CD4-positive, CD25-positive, alpha-beta regulatory T cell (primary cell): ENCODE data around the gene FGF18. TPM values are rescaled to one million over a fixed set of nuclear protein-coding genes. Genes with fewer than 3 reads are reported as not detected.

Source experiments
- ATAC-seq, 2 donors: fragments of 150-1000 bp; cut with Tn5 transposase; one replicate each; pipeline ENCODE4 v1.10.0; 2021; ENCODE audit warnings: low read depth in 2 of 2, moderate number of reproducible peaks in 2 of 2, moderate library complexity in 1 of 2
- DNase-seq, 3 donors: peaks; one replicate each; pipeline versions ENCODE4 v3.0.0 to v3.0.0-alpha.2; 2012 to 2022; ENCODE audit warnings: mixed read lengths in 1 of 3
- H3K27ac ChIP-seq: one replicate; pipeline ENCODE4 v1.7.0; 2013; ENCODE audit warnings: mild to moderate bottlenecking, low read length; ENCODE audit not compliant: insufficient read depth, poor library complexity, severe bottlenecking
- H3K27me3 ChIP-seq: one replicate; pipeline ENCODE4 v1.7.0; 2013; ENCODE audit warnings: low read length; ENCODE audit not compliant: control insufficient read depth, insufficient read depth
- H3K36me3 ChIP-seq: one replicate; pipeline ENCODE4 v1.7.0; 2013; ENCODE audit warnings: mild to moderate bottlenecking, low read length, moderate library complexity; ENCODE audit not compliant: control insufficient read depth, insufficient read depth
- H3K4me1 ChIP-seq: 2 replicates; pipeline ENCODE4 v1.7.0; 2013; ENCODE audit warnings: mild to moderate bottlenecking, low read length; ENCODE audit not compliant: insufficient read depth, control insufficient read depth, poor library complexity, severe bottlenecking
- H3K4me3 ChIP-seq: one replicate; pipeline ENCODE4 v1.7.0; 2013; ENCODE audit warnings: low read depth, mild to moderate bottlenecking, low read length, moderate library complexity
- H3K9me3 ChIP-seq, 2 experiments: 1 replicate in 1 of 2; 2 replicates in 1 of 2; pipeline ENCODE4 v1.7.0; 2013; ENCODE audit warnings: low read length in 2 of 2, mild to moderate bottlenecking in 1 of 2, moderate library complexity in 1 of 2; ENCODE audit not compliant: control insufficient read depth in 2 of 2
- H3K27ac Mint-ChIP-seq, 3 donors: one replicate each; pipeline ENCODE4 v1.8.0; 2020 to 2022; ENCODE audit warnings: mild to moderate bottlenecking in 3 of 3, mixed read lengths in 3 of 3, moderate library complexity in 2 of 3
- H3K27me3 Mint-ChIP-seq: one replicate; pipeline ENCODE4 v1.8.0; 2022; ENCODE audit warnings: mild to moderate bottlenecking, mixed read lengths
- H3K36me3 Mint-ChIP-seq: one replicate; pipeline ENCODE4 v1.8.0; 2020; ENCODE audit warnings: mixed read lengths
- H3K4me1 Mint-ChIP-seq, 4 donors: one replicate each; pipeline ENCODE4 v1.8.0; 2020 to 2022; ENCODE audit warnings: mixed read lengths in 4 of 4, mild to moderate bottlenecking in 1 of 4
- H3K4me3 Mint-ChIP-seq, 4 donors: one replicate each; pipeline ENCODE4 v1.8.0; 2020 to 2022; ENCODE audit warnings: mild to moderate bottlenecking in 4 of 4, mixed read lengths in 4 of 4, moderate library complexity in 3 of 4
- H3K9me3 Mint-ChIP-seq, 7 donors: one replicate each; pipeline ENCODE4 v1.8.0; 2020 to 2022; ENCODE audit warnings: mixed read lengths in 7 of 7, mild to moderate bottlenecking in 3 of 7, moderate library complexity in 2 of 7
- polyA plus RNA-seq, 4 donors: library from polyadenylated mRNA; unstranded; fragments of 300-500 nt; fragmentation: Illumina TruSeq; gene quantifications; one replicate each; pipeline ENCODE4 v1.2.3, GENCODE V29; 2021
- total RNA-seq: library from RNA; stranded (reverse); gene quantifications from one replicate; pipeline ENCODE4 v1.2.3, GENCODE V29; 2022

Gene FGF18
- total and polyA plus RNA-seq, 5 donors from 2014 or later = 0.18 to 0.57 TPM; not detected in 3

- no peak overlapping the region for H3K4me3 Mint-ChIP-seq
- no peak for DNase-seq
- Histone ChIP-seq H3K4me1 (no peaks in the 10 kb centered on the region), H3K36me3 (no peaks in the 10 kb centered on the region), H3K27ac (no peak overlapping the region), H3K27me3 (no peaks in the 10 kb centered on the region), H3K4me3 (no peak overlapping the region), H3K9me3 (no peaks in the 10 kb centered on the region)
- H3K4me1 Mint-ChIP-seq = peaks cover 0 to 4% (median 0%) of the 10 kb centered on the region in 4 donors
- H3K27ac Mint-ChIP-seq = no peak overlapping the region
- H3K36me3 Mint-ChIP-seq = no peaks in the 10 kb centered on the region
- ATAC-seq = no peak
- H3K27me3 Mint-ChIP-seq = peaks cover 30% of the 10 kb centered on the region
- peaks cover 0 to 1% (median 0%) of the 10 kb centered on the region in 7 donors for H3K9me3 Mint-ChIP-seq
Measured at GRCh38 chr5:171426680-171427079, 7.2 kb downstream of the FGF18 start.

- H3K27me3 Mint-ChIP-seq = peaks cover 21% of the 10 kb centered on the region
- ATAC-seq (no peak), DNase-seq (no peak)
- Histone ChIP-seq H3K27me3 (no peaks in the 10 kb centered on the region), H3K9me3 (no peaks in the 10 kb centered on the region), H3K4me1 (no peaks in the 10 kb centered on the region), H3K27ac (no peak overlapping the region), H3K36me3 (no peaks in the 10 kb centered on the region), H3K4me3 (no peak overlapping the region)
- no peak overlapping the region for H3K27ac Mint-ChIP-seq
- no peaks in the 10 kb centered on the region for H3K9me3 Mint-ChIP-seq
- H3K4me3 Mint-ChIP-seq = no peak overlapping the region
- H3K36me3 Mint-ChIP-seq = no peaks in the 10 kb centered on the region
- no peaks in the 10 kb centered on the region for H3K4me1 Mint-ChIP-seq
Measured at GRCh38 chr5:171427318-171428167, 8.1 kb downstream of the FGF18 start.

GRCh38 chr5:171428168-171428696 lies 8.8 kb downstream of the FGF18 start:
- H3K36me3 Mint-ChIP-seq = no peaks in the 10 kb centered on the region

GRCh38 chr5:171428809-171429542 lies 9.5 kb downstream of the FGF18 start:
- Histone ChIP-seq H3K4me3 (no peak overlapping the region), H3K27ac (no peak overlapping the region), H3K4me1 (no peaks in the 10 kb centered on the region), H3K9me3 (no peaks in the 10 kb centered on the region), H3K36me3 (no peaks in the 10 kb centered on the region), H3K27me3 (no peaks in the 10 kb centered on the region)
- Mint-ChIP-seq H3K27ac (peak overlapping the region in 1 of 3 donors; percentile 37), H3K4me1 (no peaks in the 10 kb centered on the region), H3K4me3 (no peak overlapping the region), H3K27me3 (peaks cover 13% of the 10 kb centered on the region), H3K36me3 (no peaks in the 10 kb centered on the region), H3K9me3 (no peaks in the 10 kb centered on the region)
- no peak for DNase-seq
- no peak for ATAC-seq

More at GRCh38 chr5:171428168-171428696, 8.8 kb downstream of the FGF18 start:
- H3K9me3 Mint-ChIP-seq = no peaks in the 10 kb centered on the region
- peaks cover 19% of the 10 kb centered on the region for H3K27me3 Mint-ChIP-seq
- no peaks in the 10 kb centered on the region for H3K9me3 ChIP-seq
- H3K36me3 ChIP-seq = no peaks in the 10 kb centered on the region
- no peaks in the 10 kb centered on the region for H3K27me3 ChIP-seq
- H3K4me1 Mint-ChIP-seq = no peaks in the 10 kb centered on the region
- no peak overlapping the region for H3K4me3 Mint-ChIP-seq
- H3K27ac ChIP-seq = no peak overlapping the region
- no peaks in the 10 kb centered on the region for H3K4me1 ChIP-seq
- no peak overlapping the region for H3K4me3 ChIP-seq
- ATAC-seq (no peak), DNase-seq (no peak)
- no peak overlapping the region for H3K27ac Mint-ChIP-seq

- DNase-seq (no peak), ATAC-seq (no peak)
- no peak overlapping the region for H3K4me3 Mint-ChIP-seq
- Histone ChIP-seq H3K27ac (no peak overlapping the region), H3K9me3 (no peaks in the 10 kb centered on the region), H3K4me1 (no peaks in the 10 kb centered on the region), H3K27me3 (no peaks in the 10 kb centered on the region), H3K36me3 (no peaks in the 10 kb centered on the region), H3K4me3 (no peak overlapping the region)
- no peaks in the 10 kb centered on the region for H3K36me3 Mint-ChIP-seq
- H3K27ac Mint-ChIP-seq = no peak overlapping the region
- H3K27me3 Mint-ChIP-seq = peaks cover 10% of the 10 kb centered on the region
- H3K4me1 Mint-ChIP-seq = no peaks in the 10 kb centered on the region
- H3K9me3 Mint-ChIP-seq = no peaks in the 10 kb centered on the region
Measured at GRCh38 chr5:171429543-171429910, 10.1 kb downstream of the FGF18 start.

GRCh38 chr5:171431251-171431777 lies 11.9 kb downstream of the FGF18 start:
- ATAC-seq = no peak
- H3K9me3 Mint-ChIP-seq = no peaks in the 10 kb centered on the region
- H3K4me1 Mint-ChIP-seq = no peaks in the 10 kb centered on the region
- no peak overlapping the region for H3K27ac Mint-ChIP-seq
- no peaks in the 10 kb centered on the region for H3K27me3 ChIP-seq
- no peaks in the 10 kb centered on the region for H3K4me1 ChIP-seq
- no peaks in the 10 kb centered on the region for H3K36me3 ChIP-seq
- no peak overlapping the region for H3K4me3 ChIP-seq
- DNase-seq = no peak
- no peak overlapping the region for H3K4me3 Mint-ChIP-seq
- no peaks in the 10 kb centered on the region for H3K9me3 ChIP-seq
- H3K27ac ChIP-seq = no peak overlapping the region
- peaks cover 10% of the 10 kb centered on the region for H3K27me3 Mint-ChIP-seq
- no peaks in the 10 kb centered on the region for H3K36me3 Mint-ChIP-seq

- peaks cover 10% of the 10 kb centered on the region for H3K27me3 Mint-ChIP-seq
- H3K4me3 Mint-ChIP-seq = no peak overlapping the region
- Histone ChIP-seq H3K27ac (no peak overlapping the region), H3K27me3 (no peaks in the 10 kb centered on the region), H3K4me1 (no peaks in the 10 kb centered on the region), H3K9me3 (no peaks in the 10 kb centered on the region), H3K36me3 (no peaks in the 10 kb centered on the region), H3K4me3 (no peak overlapping the region)
- H3K27ac Mint-ChIP-seq = no peak overlapping the region
- H3K4me1 Mint-ChIP-seq = no peaks in the 10 kb centered on the region
- H3K9me3 Mint-ChIP-seq = no peaks in the 10 kb centered on the region
- no peak for DNase-seq
- no peak for ATAC-seq
- no peaks in the 10 kb centered on the region for H3K36me3 Mint-ChIP-seq
Measured at GRCh38 chr5:171432076-171432475, 12.6 kb downstream of the FGF18 start.
